HG02884 (cell line): ENCODE results near the gene CFHR4.
A peak's percentile ranks its signal among the peaks of the same experiment; 100 is the strongest.
"Not testable (repeated sequence)": the region's sequence is repeated elsewhere in the genome, so short reads cannot be mapped to it uniquely, and the experiment has no call there.

Source experiments
- ATAC-seq: cut with Tn5 transposase; IDR thresholded peaks from one replicate; pipeline ENCODE4 v1.9.1; 2021; ENCODE audit warnings: mild to moderate bottlenecking, moderate library complexity; ENCODE audit not compliant: unreplicated experiment

CFHR4 gene

GRCh38 chr1:196933531-196934189, 45.8 kb downstream of the CFHR4 start:
- no peak for ATAC-seq

GRCh38 chr1:196941474-196941873, 53.6 kb downstream of the CFHR4 start:
- ATAC-seq: not testable (repeated sequence)

GRCh38 chr1:196943568-196943967, 55.7 kb downstream of the CFHR4 start, which contains the start of gene CFHR2:
Gene CFHR2 (plus strand): TSS chr1:196943738. CDS start chr1:196943881, 143 bp downstream.
- ATAC-seq: not testable (repeated sequence)

- peak; percentile 90 for ATAC-seq
Observed at GRCh38 chr1:196951711-196952394, 64.0 kb downstream of the CFHR4 start.

- no peak for ATAC-seq
Observed at GRCh38 chr1:196954778-196955177, 66.9 kb downstream of the CFHR4 start.

- no peak for ATAC-seq
Observed at GRCh38 chr1:196955926-196956325, 68.1 kb downstream of the CFHR4 start.

GRCh38 chr1:196960854-196961253, 73.0 kb downstream of the CFHR4 start:
- peak; percentile 91 for ATAC-seq
